ENCODE results near the gene PTH. TPM values are rescaled to one million over a fixed set of nuclear protein-coding genes. Genes with fewer than 3 reads are reported as not detected.

Gene PTH
- total RNA-seq, 1 donor from 2014 or later: not detected

- DNase-seq (ENCODE audit: missing footprints) (peak; percentile 83), ATAC-seq (peak; percentile 54)
- intact Hi-C loops (cut with DNase I): loop anchor here (2.0 to 10.0 kb wide), 2 partner anchors 78 to 208 kb away; no protein-coding TSS in a partner anchor
Observed at GRCh38 chr11:13462311-13462900, 33.4 kb downstream of the PTH start.

- ATAC-seq: no peak
- intact Hi-C loops (cut with DNase I): loop anchor here (10.0 kb wide), 1 partner anchor 76 kb away; no protein-coding TSS in a partner anchor
- no peak for DNase-seq (ENCODE audit: missing footprints)
Observed at GRCh38 chr11:13461291-13461690, 34.5 kb downstream of the PTH start.

GRCh38 chr11:13450832-13451397 is 44.9 kb downstream of the PTH start:
- DNase-seq (ENCODE audit: missing footprints) (no peak), ATAC-seq (no peak)
- intact Hi-C loops (cut with DNase I): no loop called here

- ATAC-seq: no peak
- intact Hi-C loops (cut with DNase I): no loop called here
- DNase-seq (ENCODE audit: missing footprints): no peak
Observed at GRCh38 chr11:13449522-13449921, 46.3 kb downstream of the PTH start.

DNA sequence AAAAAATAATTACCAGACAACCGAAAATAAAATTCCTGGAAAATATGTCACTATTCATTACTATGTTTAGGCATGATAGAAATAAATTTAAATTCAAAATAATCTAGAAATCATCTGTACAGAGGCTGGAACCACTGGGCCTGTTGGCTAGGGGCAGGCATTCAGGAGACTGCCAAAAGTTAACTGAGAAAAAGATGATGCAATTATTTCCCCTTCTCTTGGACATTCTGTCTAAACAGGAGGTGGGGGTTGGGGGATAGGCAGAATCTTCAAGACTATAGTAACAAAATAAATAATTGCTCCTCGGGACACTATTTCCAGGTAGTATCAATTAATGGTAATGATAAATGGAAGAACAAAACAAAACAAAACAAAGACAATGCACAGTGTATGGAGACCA is 46.9 kb downstream of the PTH start:
- intact Hi-C loops (cut with DNase I): no loop called here
- peak; percentile 92 for ATAC-seq
- no peak for DNase-seq (ENCODE audit: missing footprints)

GRCh38 chr11:13446444-13446843 is 49.4 kb downstream of the PTH start:
- ATAC-seq (no peak), DNase-seq (ENCODE audit: missing footprints) (no peak)
- intact Hi-C loops (cut with DNase I): no loop called here

GRCh38 chr11:13445588-13445987 is 50.2 kb downstream of the PTH start:
- DNase-seq (ENCODE audit: missing footprints) (no peak), ATAC-seq (no peak)
- intact Hi-C loops (cut with DNase I): no loop called here

Other genes starting within 250 kb of the PTH start
- gene BMAL1, start 218.2 kb downstream of the PTH start, total RNA-seq: 9.5 TPM
- gene BTBD10, start 32.8 kb downstream of the PTH start, total RNA-seq: 19.3 TPM
- gene FAR1, start 172.7 kb upstream of the PTH start, total RNA-seq: 35.4 TPM